RPMI7951 (cell line): ENCODE data around the gene SUCLA2. TPM values are rescaled to one million over a fixed set of nuclear protein-coding genes. Genes with fewer than 3 reads are reported as not detected.

Source experiments
- DNase-seq: peaks from one replicate; pipeline ENCODE4 v3.0.0-alpha.2; 2012; ENCODE audit warnings: low read depth
- total RNA-seq: library from RNA; depleted of rRNA; stranded (reverse); fragments of >200 nt; shearing (Covaris generic); gene quantifications from 2 replicates; pipeline ENCODE4 v1.2.3, GENCODE V29; 2014; rRNA removed

The SUCLA2 gene
- total RNA-seq, 1 experiment from 2014 or later = 59.1 TPM

- DNase-seq = peak; percentile 15
Measured at GRCh38 chr13:47901441-47901840, 99.6 kb downstream of the SUCLA2 start.

DNA sequence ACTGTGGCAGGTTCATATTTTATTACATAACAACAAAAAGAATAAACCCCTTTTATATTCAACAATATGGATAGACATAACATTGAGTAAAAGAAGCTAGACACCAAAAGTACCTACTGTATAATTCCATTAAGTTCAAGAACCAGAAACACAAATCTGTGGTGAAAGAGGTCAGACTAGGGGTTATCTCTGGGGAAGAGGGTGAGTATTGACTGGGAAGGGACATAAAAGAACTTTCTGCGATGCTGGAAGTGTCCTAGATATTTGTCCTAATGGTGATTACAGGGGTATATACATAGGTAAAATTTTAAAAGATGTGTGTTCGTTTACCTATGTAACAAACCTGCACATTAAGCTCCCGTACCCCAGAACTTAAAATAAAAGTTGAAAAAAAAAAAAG is 103.0 kb downstream of the SUCLA2 start:
- no peak for DNase-seq

DNA sequence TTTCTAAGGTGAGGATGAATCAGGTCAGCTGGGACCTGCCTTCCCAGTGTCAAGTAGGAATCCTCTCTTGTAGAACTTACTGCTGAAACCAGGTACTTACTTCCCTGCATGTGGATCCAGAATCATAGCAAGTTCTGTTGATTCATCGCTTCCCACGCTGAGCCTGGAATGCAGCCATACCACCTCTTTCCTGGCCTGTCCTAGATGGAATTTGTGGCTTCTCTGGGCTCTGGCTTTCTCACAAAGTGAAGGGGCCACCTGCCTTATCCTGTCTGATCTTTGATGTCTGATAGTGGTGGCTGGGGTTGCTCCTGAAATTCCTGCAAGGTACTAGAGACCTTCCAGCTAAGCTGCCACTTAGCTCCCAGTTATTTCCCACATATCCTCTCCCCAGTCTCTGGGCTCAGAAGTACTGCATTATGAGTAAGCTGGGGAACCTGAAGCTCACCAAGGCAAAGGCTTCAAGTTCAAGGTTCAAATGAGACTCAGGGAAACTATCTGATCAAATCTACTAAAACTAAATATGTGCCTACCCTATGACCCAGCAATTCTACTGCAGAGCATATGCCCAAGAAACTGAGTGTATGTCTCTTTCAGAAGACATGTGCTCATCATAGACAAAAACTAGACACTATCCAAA is 103.5 kb downstream of the SUCLA2 start:
- peak; percentile 38 for DNase-seq

GRCh38 chr13:47896546-47896945 is 104.5 kb downstream of the SUCLA2 start:
- no peak for DNase-seq

DNA sequence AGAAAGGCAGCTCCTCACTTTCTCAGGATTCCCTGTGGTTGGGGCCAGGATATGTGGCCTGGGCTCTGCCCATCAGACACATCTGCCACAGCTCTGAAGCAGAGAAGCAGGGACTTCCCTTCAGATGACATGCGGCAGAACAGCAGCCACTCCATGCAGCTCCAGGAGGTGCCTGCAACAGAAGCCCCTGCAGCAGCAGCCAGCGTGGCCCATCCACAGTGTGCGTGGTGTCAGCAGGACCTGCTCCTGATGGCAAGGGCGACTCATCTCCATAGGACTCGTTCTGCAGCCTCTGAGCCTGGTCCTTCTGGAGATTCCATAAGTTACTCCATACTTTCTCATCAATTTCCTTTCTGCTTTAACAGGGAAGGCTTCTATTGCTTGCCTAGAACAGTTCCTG is 105.0 kb downstream of the SUCLA2 start:
- DNase-seq = no peak

DNA sequence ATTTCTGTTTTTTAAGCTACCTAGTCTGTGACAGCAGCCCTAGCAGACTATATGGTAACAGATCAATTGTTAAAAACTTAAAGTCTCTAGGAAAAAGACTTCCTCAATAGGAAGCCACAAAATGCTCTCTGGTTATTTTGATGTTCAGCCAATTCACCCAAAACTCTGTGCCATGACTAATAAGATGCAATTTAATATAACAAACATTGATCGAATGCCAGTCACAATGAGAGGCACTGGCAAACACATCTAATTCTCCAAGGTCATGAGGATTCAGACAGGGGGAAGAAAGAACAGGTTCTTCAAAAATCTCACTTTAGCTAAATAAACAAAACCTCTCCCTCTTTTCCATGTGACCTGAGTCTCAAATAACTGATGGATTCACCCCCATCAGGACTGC is 107.5 kb downstream of the SUCLA2 start:
- DNase-seq = no peak

Other genes starting within 250 kb of the SUCLA2 start
- 28.8 and 39.4 TPM in 2 replicates for gene NUDT15, start 36.5 kb upstream of the SUCLA2 start, total RNA-seq
- gene MED4, start 93.8 kb upstream of the SUCLA2 start, total RNA-seq = 30.8 and 39.3 TPM in 2 replicates
- gene ITM2B, start 231.9 kb upstream of the SUCLA2 start, total RNA-seq = 164 and 232 TPM in 2 replicates